NCI-H2196 treated with DMSO at 0.1 percent for 48 hours (cell line): ENCODE measurements around the gene MYO1B.
"Not testable (repeated sequence)": the region's sequence is repeated elsewhere in the genome, so short reads cannot be mapped to it uniquely, and the experiment has no call there.

Experiments used
- DNase-seq: peaks from one replicate; lab custom pipeline; 2025; ENCODE audit not compliant: unreplicated experiment; lab: John Stamatoyannopoulos, UW

Gene MYO1B

GRCh38 chr2:191443446-191443845 lies 198.2 kb downstream of the MYO1B start:
- no peak for DNase-seq

- no peak for DNase-seq
Measured at GRCh38 chr2:191446910-191447309, 201.7 kb downstream of the MYO1B start.

GRCh38 chr2:191451116-191451515 lies 205.9 kb downstream of the MYO1B start:
- DNase-seq, result no peak

GRCh38 chr2:191452065-191452464 lies 206.9 kb downstream of the MYO1B start:
- no peak for DNase-seq

- DNase-seq, result no peak
Measured at GRCh38 chr2:191453761-191454160, 208.6 kb downstream of the MYO1B start.

- DNase-seq, result not testable (repeated sequence)
Measured at GRCh38 chr2:191456506-191456905, 211.3 kb downstream of the MYO1B start.

- DNase-seq, result no peak
Measured at GRCh38 chr2:191459158-191459557, 214.0 kb downstream of the MYO1B start.

- DNase-seq, result no peak
Measured at GRCh38 chr2:191462370-191462769, 217.2 kb downstream of the MYO1B start.

- DNase-seq, result no peak
Measured at GRCh38 chr2:191463790-191464189, 218.6 kb downstream of the MYO1B start.

GRCh38 chr2:191465766-191466420 lies 220.7 kb downstream of the MYO1B start:
- no peak for DNase-seq

- DNase-seq, result no peak
Measured at GRCh38 chr2:191467113-191467512, 221.9 kb downstream of the MYO1B start.

GRCh38 chr2:191470306-191470705 lies 225.1 kb downstream of the MYO1B start:
- no peak for DNase-seq

GRCh38 chr2:191474464-191474863 lies 229.3 kb downstream of the MYO1B start:
- no peak for DNase-seq
